ENCODE data around the gene ZFR. TPM values are rescaled to one million over a fixed set of nuclear protein-coding genes. Genes with fewer than 3 reads are reported as not detected.
"Not testable (repeated sequence)": the region's sequence is repeated elsewhere in the genome, so short reads cannot be mapped to it uniquely, and the experiment has no call there.

ZFR gene
- total and polyA plus RNA-seq, 2 donors = 54.7 to 62.2 TPM

DNA sequence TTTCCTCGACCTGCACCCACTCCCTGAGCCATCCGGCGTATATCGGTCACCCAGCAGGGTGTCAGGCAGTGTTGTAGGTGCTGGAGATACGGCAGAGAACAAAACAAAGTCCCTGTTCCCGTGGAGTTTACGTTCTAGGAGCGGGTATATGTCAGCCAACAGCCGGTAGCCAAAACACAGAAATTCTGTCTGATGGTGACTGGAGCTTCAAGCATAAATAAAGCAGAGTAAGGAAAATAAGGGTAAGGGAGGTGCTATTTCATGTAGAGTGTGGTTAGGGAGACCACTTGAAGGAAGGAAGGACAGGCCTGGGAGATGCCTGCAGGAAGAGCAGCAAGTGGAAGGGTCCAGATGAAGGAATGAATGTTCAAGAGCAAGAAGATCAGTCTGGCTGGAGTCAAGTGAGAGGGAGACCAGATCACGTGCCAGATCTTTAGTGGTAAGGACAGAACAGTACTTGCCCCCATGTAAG lies 783 bp upstream of the ZFR start:
- Histone ChIP-seq H3K4me3 (ENCODE audit: low read length in 2 of 2) (no peak overlapping the region), H3K27ac (ENCODE audit: low read depth in 1 of 2, low read length in 1 of 2) (no peak overlapping the region), H3K4me1 (ENCODE audit: control insufficient read depth in 2 of 2, insufficient read depth in 2 of 2, low read length in 2 of 2) (peaks cover 11 to 15% of the 10 kb centered on the region in 2 donors), H3K9me3 (ENCODE audit: control insufficient read depth in 2 of 2, insufficient read depth in 1 of 2, low read length in 1 of 2) (no peaks in the 10 kb centered on the region), H3K27me3 (ENCODE audit: control insufficient read depth in 2 of 2, insufficient read depth in 1 of 2, low read length in 1 of 2) (peaks cover 0 to 9% of the 10 kb centered on the region in 2 donors), H3K36me3 (ENCODE audit: control insufficient read depth in 2 of 2, insufficient read depth in 2 of 2, low read length in 1 of 2) (peaks cover 0 to 7% of the 10 kb centered on the region in 2 donors)
- DNase-seq (ENCODE audit: low read depth in 6 of 9, low spot score in 9 of 9) = no peak
- WGBS = 93% methylated on average over 10 of the region's 10 CpGs

DNA sequence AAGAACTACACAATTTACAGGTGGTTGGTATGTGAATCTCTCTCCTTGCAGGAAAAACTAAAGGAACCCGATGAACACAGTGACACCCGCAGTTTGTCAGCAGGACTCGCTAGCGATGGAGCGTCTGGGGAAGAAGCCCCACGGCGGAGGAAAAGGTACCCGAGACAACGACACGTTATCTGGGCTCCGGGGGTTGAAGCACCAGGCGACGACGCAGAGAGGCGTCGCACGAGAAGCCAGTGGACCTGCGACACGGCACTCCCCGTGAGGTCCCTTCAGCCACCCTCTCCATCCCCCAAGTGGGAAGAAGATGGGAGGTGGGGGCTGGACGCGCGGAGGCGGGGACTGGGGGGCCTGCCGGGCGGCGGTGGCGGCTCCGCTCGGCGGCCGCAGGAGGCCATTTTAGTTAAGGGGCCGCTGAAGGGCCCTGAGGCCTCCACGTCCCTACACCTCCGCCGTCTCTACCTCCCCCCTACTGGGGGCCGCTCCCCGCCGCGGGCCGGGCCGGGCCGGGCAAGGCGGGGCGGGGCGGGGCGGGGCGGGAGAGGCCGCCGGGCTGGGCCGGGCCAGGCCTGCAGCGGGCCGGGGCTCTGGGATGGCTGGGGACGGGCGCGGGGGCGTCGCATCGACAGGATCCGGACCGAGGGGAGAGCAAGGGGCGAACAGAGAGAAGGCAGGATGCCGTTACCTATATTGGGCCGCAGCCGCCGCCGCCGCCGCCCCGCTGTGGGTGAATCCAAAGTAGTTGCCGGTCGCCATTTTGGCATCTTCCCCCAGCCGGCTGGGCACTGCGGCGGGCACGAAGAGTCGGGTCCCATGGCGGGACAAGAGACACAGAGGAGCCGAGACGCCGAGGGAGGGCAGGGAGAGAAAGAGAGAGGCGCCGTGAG lies 754 bp downstream of the ZFR start:
- Histone ChIP-seq H3K4me1 (ENCODE audit: control insufficient read depth in 2 of 2, insufficient read depth in 2 of 2, low read length in 2 of 2) (peaks cover 11 to 15% of the 10 kb centered on the region in 2 donors), H3K27me3 (ENCODE audit: control insufficient read depth in 2 of 2, insufficient read depth in 1 of 2, low read length in 1 of 2) (peaks cover 0 to 9% of the 10 kb centered on the region in 2 donors), H3K36me3 (ENCODE audit: control insufficient read depth in 2 of 2, insufficient read depth in 2 of 2, low read length in 1 of 2) (peaks cover 0 to 9% of the 10 kb centered on the region in 2 donors), H3K9me3 (ENCODE audit: control insufficient read depth in 2 of 2, insufficient read depth in 1 of 2, low read length in 1 of 2) (no peaks in the 10 kb centered on the region), H3K4me3 (ENCODE audit: low read length in 2 of 2) (peak overlapping the region; percentile 88 to 89), H3K27ac (ENCODE audit: low read depth in 1 of 2, low read length in 1 of 2) (peak overlapping the region; percentile 85 to 92)
- under 1% methylated on average over 83 of the region's 83 CpGs for WGBS
- peak in 8 of 9 donors; percentile 19 to 67 (median 29) for DNase-seq (ENCODE audit: low read depth in 6 of 9, low spot score in 9 of 9)

DNA sequence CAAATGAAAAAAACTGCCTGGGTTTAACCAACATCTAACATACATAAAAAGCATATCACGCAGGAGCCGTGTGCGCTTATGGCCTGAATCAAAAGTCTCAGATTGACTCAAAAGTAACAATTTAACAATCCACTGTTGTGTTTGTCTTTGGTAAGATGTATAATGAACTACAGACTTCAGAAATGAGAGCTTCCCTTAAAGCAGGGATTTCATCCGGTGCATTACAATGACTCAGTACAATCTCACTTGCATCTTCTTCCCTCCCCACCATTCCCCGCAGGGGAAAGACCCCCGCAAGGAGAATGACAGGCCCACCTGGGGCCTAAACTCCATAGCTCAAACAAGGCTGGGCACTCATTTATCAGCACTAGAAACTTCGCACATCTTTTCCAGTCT lies 1.4 kb downstream of the ZFR start:
- H3K27me3 ChIP-seq (ENCODE audit: control insufficient read depth in 2 of 2, insufficient read depth in 1 of 2, low read length in 1 of 2) = peaks cover 0 to 9% of the 10 kb centered on the region in 2 donors
- peak in 1 of 9 donors; percentile 11 for DNase-seq (ENCODE audit: low read depth in 6 of 9, low spot score in 9 of 9)
- peak overlapping the region; percentile 88 to 89 for H3K4me3 ChIP-seq (ENCODE audit: low read length in 2 of 2)
- peaks cover 0 to 11% of the 10 kb centered on the region in 2 donors for H3K36me3 ChIP-seq (ENCODE audit: control insufficient read depth in 2 of 2, insufficient read depth in 2 of 2, low read length in 1 of 2)
- no peaks in the 10 kb centered on the region for H3K9me3 ChIP-seq (ENCODE audit: control insufficient read depth in 2 of 2, insufficient read depth in 1 of 2, low read length in 1 of 2)
- WGBS = 36% methylated on average over 7 of the region's 7 CpGs
- H3K4me1 ChIP-seq (ENCODE audit: control insufficient read depth in 2 of 2, insufficient read depth in 2 of 2, low read length in 2 of 2) = peaks cover 11 to 15% of the 10 kb centered on the region in 2 donors
- peak overlapping the region; percentile 47 to 79 for H3K27ac ChIP-seq (ENCODE audit: low read depth in 1 of 2, low read length in 1 of 2)

- DNase-seq (ENCODE audit: low read depth in 6 of 9, low spot score in 9 of 9) = no peak
- Histone ChIP-seq H3K4me3 (ENCODE audit: low read length in 2 of 2) (no peak overlapping the region), H3K36me3 (ENCODE audit: control insufficient read depth in 2 of 2, insufficient read depth in 2 of 2, low read length in 1 of 2) (peaks cover 0 to 11% of the 10 kb centered on the region in 2 donors), H3K27me3 (ENCODE audit: control insufficient read depth in 2 of 2, insufficient read depth in 1 of 2, low read length in 1 of 2) (no peaks in the 10 kb centered on the region), H3K9me3 (ENCODE audit: control insufficient read depth in 2 of 2, insufficient read depth in 1 of 2, low read length in 1 of 2) (no peaks in the 10 kb centered on the region), H3K4me1 (ENCODE audit: control insufficient read depth in 2 of 2, insufficient read depth in 2 of 2, low read length in 2 of 2) (peaks cover 9 to 11% of the 10 kb centered on the region in 2 donors), H3K27ac (ENCODE audit: low read depth in 1 of 2, low read length in 1 of 2) (no peak overlapping the region)
- WGBS = 98% methylated on average over 3 of the region's 3 CpGs
These were observed 5.4 kb downstream of the ZFR start for GRCh38 chr5:32439086-32439642.

- 96% methylated on average over 4 of the region's 4 CpGs for WGBS
- H3K9me3 ChIP-seq (ENCODE audit: control insufficient read depth in 2 of 2, insufficient read depth in 1 of 2, low read length in 1 of 2) = no peaks in the 10 kb centered on the region
- no peak for DNase-seq (ENCODE audit: low read depth in 6 of 9, low spot score in 9 of 9)
- H3K4me1 ChIP-seq (ENCODE audit: control insufficient read depth in 2 of 2, insufficient read depth in 2 of 2, low read length in 2 of 2) = no peaks in the 10 kb centered on the region
- no peaks in the 10 kb centered on the region for H3K27me3 ChIP-seq (ENCODE audit: control insufficient read depth in 2 of 2, insufficient read depth in 1 of 2, low read length in 1 of 2)
- H3K27ac ChIP-seq (ENCODE audit: low read depth in 1 of 2, low read length in 1 of 2) = no peak overlapping the region
- no peak overlapping the region for H3K4me3 ChIP-seq (ENCODE audit: low read length in 2 of 2)
- H3K36me3 ChIP-seq (ENCODE audit: control insufficient read depth in 2 of 2, insufficient read depth in 2 of 2, low read length in 1 of 2) = peaks cover 0 to 11% of the 10 kb centered on the region in 2 donors
These were observed 7.8 kb downstream of the ZFR start for GRCh38 chr5:32436553-32437242.

DNA sequence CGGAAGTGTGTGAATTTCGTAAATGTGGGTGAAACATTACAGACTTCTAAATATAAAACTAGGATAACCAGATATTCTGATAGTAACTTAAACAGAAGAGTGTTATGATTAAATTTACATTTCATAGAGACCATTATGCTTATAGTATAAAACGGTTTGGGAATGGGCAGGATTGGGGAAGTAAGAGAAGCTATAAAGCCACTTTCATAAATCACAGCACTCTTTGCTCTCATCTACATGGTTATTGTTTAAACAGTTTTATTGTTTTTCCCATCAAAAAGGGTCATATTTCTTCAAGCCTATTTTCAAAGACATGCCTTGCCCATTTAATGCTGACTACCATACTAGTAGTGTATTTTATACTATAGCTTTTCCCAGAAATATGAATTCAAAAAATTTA lies 9.2 kb downstream of the ZFR start:
- no peaks in the 10 kb centered on the region for H3K9me3 ChIP-seq (ENCODE audit: control insufficient read depth in 2 of 2, insufficient read depth in 1 of 2, low read length in 1 of 2)
- H3K36me3 ChIP-seq (ENCODE audit: control insufficient read depth in 2 of 2, insufficient read depth in 2 of 2, low read length in 1 of 2) = peaks cover 0 to 4% of the 10 kb centered on the region in 2 donors
- no peak for DNase-seq (ENCODE audit: low read depth in 6 of 9, low spot score in 9 of 9)
- 98% methylated on average over 3 of the region's 3 CpGs for WGBS
- no peaks in the 10 kb centered on the region for H3K4me1 ChIP-seq (ENCODE audit: control insufficient read depth in 2 of 2, insufficient read depth in 2 of 2, low read length in 2 of 2)
- H3K27ac ChIP-seq (ENCODE audit: low read depth in 1 of 2, low read length in 1 of 2) = no peak overlapping the region
- no peak overlapping the region for H3K4me3 ChIP-seq (ENCODE audit: low read length in 2 of 2)
- H3K27me3 ChIP-seq (ENCODE audit: control insufficient read depth in 2 of 2, insufficient read depth in 1 of 2, low read length in 1 of 2) = no peaks in the 10 kb centered on the region

DNA sequence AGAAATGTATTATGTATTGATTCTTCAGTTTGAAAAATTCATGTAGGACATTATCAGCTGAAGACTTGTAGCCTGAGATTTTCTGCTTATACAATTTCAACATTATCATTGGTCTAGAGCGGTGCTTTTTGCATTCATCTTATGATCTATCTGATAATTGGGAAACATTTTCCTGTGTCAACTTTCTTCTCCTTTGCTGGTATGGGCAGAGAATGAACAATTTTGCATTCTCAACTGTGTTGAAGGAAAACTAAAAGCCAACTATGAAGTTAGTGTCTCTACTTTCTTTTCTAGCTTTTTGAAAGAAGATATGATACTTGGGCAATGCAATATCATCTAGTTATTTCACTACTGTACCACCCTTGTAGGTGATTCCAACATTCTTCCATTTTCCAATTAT lies 10.3 kb downstream of the ZFR start:
- no peak for DNase-seq (ENCODE audit: low read depth in 6 of 9, low spot score in 9 of 9)
- no peaks in the 10 kb centered on the region for H3K9me3 ChIP-seq (ENCODE audit: control insufficient read depth in 2 of 2, insufficient read depth in 1 of 2, low read length in 1 of 2)
- no peak overlapping the region for H3K4me3 ChIP-seq (ENCODE audit: low read length in 2 of 2)
- whole genome bisulfite sequencing = 99% methylated on average over 1 of the region's 1 CpG
- peaks cover 0 to 8% of the 10 kb centered on the region in 2 donors for H3K36me3 ChIP-seq (ENCODE audit: control insufficient read depth in 2 of 2, insufficient read depth in 2 of 2, low read length in 1 of 2)
- no peak overlapping the region for H3K27ac ChIP-seq (ENCODE audit: low read depth in 1 of 2, low read length in 1 of 2)
- no peaks in the 10 kb centered on the region for H3K4me1 ChIP-seq (ENCODE audit: control insufficient read depth in 2 of 2, insufficient read depth in 2 of 2, low read length in 2 of 2)
- no peaks in the 10 kb centered on the region for H3K27me3 ChIP-seq (ENCODE audit: control insufficient read depth in 2 of 2, insufficient read depth in 1 of 2, low read length in 1 of 2)

GRCh38 chr5:32432633-32433032 lies 11.9 kb downstream of the ZFR start:
- no peak overlapping the region for H3K27ac ChIP-seq (ENCODE audit: low read depth in 1 of 2, low read length in 1 of 2)
- 93% methylated on average over 3 of the region's 3 CpGs for WGBS
- H3K36me3 ChIP-seq (ENCODE audit: control insufficient read depth in 2 of 2, insufficient read depth in 2 of 2, low read length in 1 of 2) = peaks cover 3 to 10% of the 10 kb centered on the region in 2 donors
- no peaks in the 10 kb centered on the region for H3K27me3 ChIP-seq (ENCODE audit: control insufficient read depth in 2 of 2, insufficient read depth in 1 of 2, low read length in 1 of 2)
- H3K9me3 ChIP-seq (ENCODE audit: control insufficient read depth in 2 of 2, insufficient read depth in 1 of 2, low read length in 1 of 2) = no peaks in the 10 kb centered on the region
- no peaks in the 10 kb centered on the region for H3K4me1 ChIP-seq (ENCODE audit: control insufficient read depth in 2 of 2, insufficient read depth in 2 of 2, low read length in 2 of 2)
- DNase-seq (ENCODE audit: low read depth in 6 of 9, low spot score in 9 of 9) = no peak
- H3K4me3 ChIP-seq (ENCODE audit: low read length in 2 of 2) = no peak overlapping the region

- not testable (repeated sequence) for DNase-seq (ENCODE audit: low read depth in 6 of 9, low spot score in 9 of 9); H3K27ac ChIP-seq (ENCODE audit: low read depth in 1 of 2, low read length in 1 of 2); H3K4me3 ChIP-seq (ENCODE audit: low read length in 2 of 2); H3K9me3 ChIP-seq (ENCODE audit: control insufficient read depth in 2 of 2, insufficient read depth in 1 of 2, low read length in 1 of 2); H3K4me1 ChIP-seq (ENCODE audit: control insufficient read depth in 2 of 2, insufficient read depth in 2 of 2, low read length in 2 of 2); H3K27me3 ChIP-seq (ENCODE audit: control insufficient read depth in 2 of 2, insufficient read depth in 1 of 2, low read length in 1 of 2)
- peaks cover 7 to 19% of the 10 kb centered on the region in 2 donors for H3K36me3 ChIP-seq (ENCODE audit: control insufficient read depth in 2 of 2, insufficient read depth in 2 of 2, low read length in 1 of 2)
- WGBS = 98% methylated on average over 4 of the region's 4 CpGs
These were observed 13.7 kb downstream of the ZFR start for GRCh38 chr5:32430825-32431224.

Data from thymus (tissue), 11 donors.